ENCODE results near the gene LGALS4.
"Not testable (repeated sequence)": the region's sequence is repeated elsewhere in the genome, so short reads cannot be mapped to it uniquely, and the experiment has no call there.

The LGALS4 gene

DNA sequence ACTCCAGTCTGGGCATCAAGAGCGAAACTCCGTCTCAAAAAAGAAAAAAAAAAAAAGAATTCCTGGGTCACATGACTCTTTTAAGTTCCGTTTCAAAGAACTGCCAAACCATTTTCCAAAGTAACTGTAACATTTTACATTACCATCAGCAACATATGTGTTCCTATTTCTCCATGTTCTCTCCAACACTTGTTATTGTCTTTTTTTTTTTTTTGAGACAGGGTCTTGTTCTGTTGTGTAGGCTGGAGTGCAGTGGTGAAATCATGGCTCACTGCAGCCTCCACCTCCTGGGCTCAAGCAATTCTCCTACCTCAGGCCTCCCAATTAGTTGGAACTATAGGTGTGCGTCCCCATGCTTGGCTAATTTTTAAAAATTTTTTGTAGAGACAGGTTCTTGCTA is 17.2 kb downstream of the LGALS4 start:
- DNase-seq (ENCODE audit: low read depth) = no peak

GRCh38 chr19:38793671-38794070 is 19.1 kb downstream of the LGALS4 start:
- DNase-seq (ENCODE audit: low read depth) = no peak

GRCh38 chr19:38793177-38793576 is 19.6 kb downstream of the LGALS4 start:
- no peak for DNase-seq (ENCODE audit: low read depth)

GRCh38 chr19:38792250-38793111 is 20.3 kb downstream of the LGALS4 start:
- DNase-seq (ENCODE audit: low read depth) = no peak

GRCh38 chr19:38791451-38792064 is 21.2 kb downstream of the LGALS4 start:
- not testable (repeated sequence) for DNase-seq (ENCODE audit: low read depth)

DNA sequence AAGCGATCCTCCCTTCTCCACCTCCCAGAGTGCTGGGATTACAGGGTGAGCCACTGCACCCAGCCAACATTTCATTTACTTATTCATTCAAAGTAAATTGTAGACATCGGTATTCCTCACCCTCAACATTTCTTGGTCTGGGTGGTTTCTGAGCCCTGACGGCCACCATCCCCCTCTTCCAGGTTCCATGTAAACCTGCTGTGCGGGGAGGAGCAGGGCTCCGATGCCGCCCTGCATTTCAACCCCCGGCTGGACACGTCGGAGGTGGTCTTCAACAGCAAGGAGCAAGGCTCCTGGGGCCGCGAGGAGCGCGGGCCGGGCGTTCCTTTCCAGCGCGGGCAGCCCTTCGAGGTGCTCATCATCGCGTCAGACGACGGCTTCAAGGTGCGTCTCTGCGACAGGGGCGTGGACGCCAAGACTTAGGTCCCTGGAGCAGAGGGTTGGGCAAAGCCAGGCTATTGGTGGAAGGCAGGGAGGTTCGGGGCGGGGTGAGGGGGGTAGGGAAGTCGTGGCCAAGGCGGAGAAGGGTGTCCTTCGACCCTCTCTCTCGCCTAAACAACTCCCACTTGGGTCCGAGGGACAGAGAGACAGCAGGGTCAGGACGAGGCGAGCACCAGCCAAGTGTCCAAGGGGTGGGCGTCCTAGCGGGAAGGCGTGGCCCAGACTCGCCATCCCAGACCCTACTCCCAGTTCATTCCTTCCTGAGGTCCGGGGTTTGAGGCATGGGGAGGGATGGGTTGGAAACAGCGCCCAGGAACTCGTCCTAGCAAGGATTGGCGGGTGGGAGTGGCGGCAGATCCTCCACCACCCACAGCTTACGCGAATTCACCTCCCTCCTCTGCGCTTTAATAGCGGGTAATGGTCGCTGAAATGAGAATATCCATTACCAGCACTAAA is 22.0 kb downstream of the LGALS4 start:
- not testable (repeated sequence) for DNase-seq (ENCODE audit: low read depth)

GRCh38 chr19:38788478-38789243 is 24.1 kb downstream of the LGALS4 start, which contains the start of gene LGALS7B:
Gene LGALS7B, plus strand, starts transcription at chr19:38789200. Its CDS starts 27 bp downstream, at chr19:38789227.
- no peak for DNase-seq (ENCODE audit: low read depth)

GRCh38 chr19:38786572-38787265 is 26.0 kb downstream of the LGALS4 start:
- DNase-seq (ENCODE audit: low read depth) = no peak

DNA sequence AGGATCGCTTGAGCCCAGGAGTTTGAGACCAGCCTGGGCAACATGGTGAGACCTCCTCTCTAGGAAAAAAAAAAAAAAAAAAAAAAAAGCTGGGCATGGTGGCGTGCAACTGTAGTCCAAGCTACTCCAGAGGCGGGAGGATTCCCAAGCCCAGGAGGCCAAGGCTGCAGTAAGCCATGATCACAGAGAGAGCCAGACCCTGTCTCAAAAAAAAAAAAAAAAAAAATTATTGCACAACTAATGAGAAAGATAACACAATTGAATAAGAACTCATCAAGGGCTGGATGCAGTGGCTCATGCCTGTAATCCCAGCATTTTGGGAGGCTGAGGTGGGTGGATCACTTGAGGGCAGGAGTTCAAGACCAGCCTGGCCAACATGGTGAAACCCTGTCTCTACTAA is 26.7 kb downstream of the LGALS4 start:
- not testable (repeated sequence) for DNase-seq (ENCODE audit: low read depth)

GRCh38 chr19:38785187-38785699 is 27.5 kb downstream of the LGALS4 start:
- no peak for DNase-seq (ENCODE audit: low read depth)

GRCh38 chr19:38784224-38784623 is 28.5 kb downstream of the LGALS4 start:
- no peak for DNase-seq (ENCODE audit: low read depth)

GRCh38 chr19:38782212-38782611 is 30.5 kb downstream of the LGALS4 start:
- not testable (repeated sequence) for DNase-seq (ENCODE audit: low read depth)

DNA sequence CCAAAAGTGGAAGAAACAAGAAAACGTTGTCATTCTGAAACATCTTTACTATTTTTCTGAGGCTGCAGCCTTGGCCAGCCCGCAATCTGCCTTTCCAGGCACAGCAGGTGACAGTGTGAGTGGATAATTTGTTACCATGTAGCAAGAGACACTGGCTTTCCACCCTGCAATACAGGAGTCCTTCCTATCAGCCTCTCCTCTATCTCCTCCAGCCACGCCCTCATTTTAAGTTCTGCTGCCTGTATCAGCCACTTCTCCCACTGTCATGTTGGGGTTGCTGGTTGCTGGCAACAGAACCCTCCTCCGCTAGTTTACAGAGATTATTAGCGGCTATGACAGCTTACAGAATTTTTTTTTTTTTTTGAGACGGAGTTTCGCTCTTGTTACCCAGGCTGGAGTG is 31.7 kb downstream of the LGALS4 start:
- no peak for DNase-seq (ENCODE audit: low read depth)

GRCh38 chr19:38780443-38780842 is 32.3 kb downstream of the LGALS4 start:
- no peak for DNase-seq (ENCODE audit: low read depth)

GRCh38 chr19:38778733-38779132 is 34.0 kb downstream of the LGALS4 start:
- DNase-seq (ENCODE audit: low read depth) = no peak

DNA sequence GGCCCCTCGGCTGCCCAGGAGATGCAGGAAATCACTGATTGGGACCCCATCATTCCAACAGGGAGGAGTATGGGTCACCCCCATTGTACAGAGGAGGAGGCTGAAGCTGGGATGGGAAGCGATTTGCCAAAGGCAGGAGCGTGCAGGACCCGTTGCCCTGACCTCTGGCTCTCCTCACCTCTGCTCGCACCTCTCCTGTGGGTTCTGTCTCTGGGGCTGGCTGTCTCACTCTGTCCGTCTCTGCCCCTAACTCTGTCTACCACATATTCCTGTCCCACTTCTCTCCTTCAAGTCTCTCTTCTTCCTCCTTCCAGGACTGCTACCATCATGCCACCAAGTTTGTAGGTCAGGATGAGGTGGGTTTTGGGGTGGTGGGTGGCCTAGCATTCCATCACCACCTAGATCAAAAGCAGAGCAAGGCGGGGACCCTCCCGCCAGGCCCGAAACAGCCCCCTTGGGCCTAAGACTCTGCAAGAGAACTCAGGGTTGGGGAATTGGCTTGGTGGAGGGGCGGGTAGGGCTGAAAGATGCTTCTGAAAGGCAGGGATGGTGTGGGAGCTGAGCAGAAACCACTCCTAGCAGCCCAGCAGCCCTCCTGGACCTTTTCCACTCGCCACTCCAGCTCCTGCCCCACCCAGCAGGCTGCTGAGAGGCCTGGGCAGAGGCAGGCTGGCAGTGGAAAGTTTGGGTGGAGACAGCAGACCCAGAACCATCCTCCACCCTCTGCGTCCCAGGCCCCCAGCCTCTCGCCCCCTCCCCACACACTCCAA is 38.4 kb downstream of the LGALS4 start:
- DNase-seq (ENCODE audit: low read depth) = no peak

- no peak for DNase-seq (ENCODE audit: low read depth)
Measured at GRCh38 chr19:38773469-38774177, 39.1 kb downstream of the LGALS4 start, which contains the start of gene LGALS7. Gene LGALS7, minus strand, starts transcription at chr19:38773517. Its CDS starts 25 bp downstream, at chr19:38773492.

DNA sequence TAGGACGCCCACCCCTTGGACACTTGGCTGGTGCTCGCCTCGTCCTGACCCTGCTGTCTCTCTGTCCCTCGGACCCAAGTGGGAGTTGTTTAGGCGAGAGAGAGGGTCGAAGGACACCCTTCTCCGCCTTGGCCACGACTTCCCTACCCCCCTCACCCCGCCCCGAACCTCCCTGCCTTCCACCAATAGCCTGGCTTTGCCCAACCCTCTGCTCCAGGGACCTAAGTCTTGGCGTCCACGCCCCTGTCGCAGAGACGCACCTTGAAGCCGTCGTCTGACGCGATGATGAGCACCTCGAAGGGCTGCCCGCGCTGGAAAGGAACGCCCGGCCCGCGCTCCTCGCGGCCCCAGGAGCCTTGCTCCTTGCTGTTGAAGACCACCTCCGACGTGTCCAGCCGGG is 41.2 kb downstream of the LGALS4 start:
- not testable (repeated sequence) for DNase-seq (ENCODE audit: low read depth)

DNA sequence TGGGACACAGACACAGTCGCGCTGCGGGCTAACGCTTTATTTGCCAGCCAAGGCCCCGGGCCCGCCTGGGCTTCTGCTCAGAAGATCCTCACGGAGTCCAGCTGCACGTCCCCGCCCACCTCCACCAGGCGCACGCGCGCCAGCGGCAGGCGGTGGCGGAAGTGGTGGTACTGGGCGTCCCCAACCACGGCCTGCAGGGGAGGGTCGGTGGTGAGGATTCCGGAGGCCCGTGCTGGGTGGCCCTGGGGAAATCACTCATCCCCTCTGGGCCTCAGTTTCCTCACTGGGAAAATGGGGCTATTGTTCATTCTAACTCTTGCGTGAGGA is 41.8 kb downstream of the LGALS4 start:
- not testable (repeated sequence) for DNase-seq (ENCODE audit: low read depth)

Data from stimulated activated CD8-positive, alpha-beta memory T cell treated with anti-CD3 and anti-CD28 coated beads, Interleukin-7, amount 100 ng/mL, for 24 hours (primary cell).